Ascending aorta (tissue), 2 donors: ENCODE results near the gene MT1B. TPM values are rescaled to one million over a fixed set of nuclear protein-coding genes. Genes with fewer than 3 reads are reported as not detected.

Experiments
- DNase-seq, 2 donors: peaks; one replicate each; pipeline ENCODE4 v3.0.0-alpha.2; 2019; ENCODE audit warnings: low spot score in 2 of 2
- H3K27ac ChIP-seq, 2 donors: fragments of 200-600 bp; sonication (generic); one replicate each; pipeline ENCODE4 v1.5.1; 2016 to 2017; ENCODE audit warnings: mild to moderate bottlenecking in 1 of 2
- H3K27me3 ChIP-seq: fragments of 200-600 bp; sonication (generic); one replicate; pipeline ENCODE4 v1.5.1; 2017
- H3K36me3 ChIP-seq, 2 donors: fragments of 200-600 bp; sonication (generic); one replicate each; pipeline ENCODE4 v1.5.1; 2016
- H3K4me1 ChIP-seq, 2 donors: fragments of 200-600 bp; sonication (generic); one replicate each; pipeline ENCODE4 v1.5.1; 2016 to 2017; ENCODE audit warnings: mild to moderate bottlenecking in 1 of 2
- H3K4me3 ChIP-seq, 2 donors: fragments of 200-600 bp; sonication (generic); one replicate each; pipeline ENCODE4 v1.5.1; 2016 to 2017; ENCODE audit warnings: mild to moderate bottlenecking in 1 of 2
- H3K9me3 ChIP-seq, 2 donors: fragments of 200-600 bp; sonication (generic); one replicate each; pipeline ENCODE4 v1.5.1; 2016
- CTCF ChIP-seq, 3 experiments: fragments of 200-600 bp in 2 of 3; fragments of 450-650 bp in 1 of 3; sonication (generic) in 2 of 3; IDR thresholded peaks; one replicate each; pipeline ENCODE4 v1.5.1; 2016 to 2019; ENCODE audit warnings: antibody characterized with exemption in 3 of 3, mild to moderate bottlenecking in 1 of 3, moderate library complexity in 1 of 3
- intact Hi-C: fragments of 100-400 bp; cut with DNase I; formaldehyde crosslinking; loops from one replicate; pipeline ENCODE4 v1.15.1; 2023
- total RNA-seq: library from RNA; depleted of rRNA; stranded (reverse); fragments of >200 nt; gene quantifications from one replicate; pipeline ENCODE4 v1.1.0, GENCODE V29; 2016

The MT1B gene
- total RNA-seq, 1 donor from 2014 or later = not detected

GRCh38 chr16:56635441-56635967, 16.2 kb upstream of the MT1B start:
- H3K27me3 ChIP-seq = no peaks in the 10 kb centered on the region
- H3K4me1 ChIP-seq = peaks cover 12 to 15% of the 10 kb centered on the region in 2 donors
- H3K9me3 ChIP-seq = no peaks in the 10 kb centered on the region
- no peak overlapping the region for H3K4me3 ChIP-seq
- intact Hi-C loops = loop anchor here (10.0 kb wide), 1 partner anchor 549 kb away; the partner anchor contains the start of genes PSME3IP1 and RSPRY1
- DNase-seq = no peak
- H3K27ac ChIP-seq = no peak overlapping the region
- H3K36me3 ChIP-seq = no peaks in the 10 kb centered on the region
- TF ChIP-seq CTCF (IDR thresholded peaks at IDR 0.05) = no peak

GRCh38 chr16:56636616-56637413, 14.9 kb upstream of the MT1B start:
- Histone ChIP-seq H3K36me3 (no peaks in the 10 kb centered on the region), H3K27me3 (no peaks in the 10 kb centered on the region), H3K9me3 (no peaks in the 10 kb centered on the region), H3K4me3 (no peak overlapping the region), H3K27ac (peak overlapping the region in 1 of 2 donors; percentile 82), H3K4me1 (peaks cover 8 to 12% of the 10 kb centered on the region in 2 donors)
- TF ChIP-seq CTCF (IDR thresholded peaks at IDR 0.05) = no peak
- intact Hi-C loops = loop anchor here (10.0 kb wide), 1 partner anchor 548 kb away; the partner anchor contains the start of genes PSME3IP1 and RSPRY1
- DNase-seq = no peak

- no peaks in the 10 kb centered on the region for H3K27me3 ChIP-seq
- DNase-seq = peak; percentile 50 to 91
- H3K9me3 ChIP-seq = no peaks in the 10 kb centered on the region
- H3K27ac ChIP-seq = peak within 1 kb of the TSS; percentile 72 to 82
- H3K36me3 ChIP-seq = no peaks in the 10 kb centered on the region
- peaks cover 5 to 16% of the 10 kb centered on the region in 2 donors for H3K4me1 ChIP-seq
- intact Hi-C loops = loop anchor here (1.0 to 10.0 kb wide), 2 partner anchors 30 to 547 kb away; partner anchors contain the start of genes MT2A, PSME3IP1 and RSPRY1
- no peak for TF ChIP-seq CTCF (IDR thresholded peaks at IDR 0.05)
- peak within 1 kb of the TSS; percentile 60 to 64 for H3K4me3 ChIP-seq
Observed at GRCh38 chr16:56637814-56638750, 13.6 kb upstream of the MT1B start, which contains the start of gene MT1A. Gene MT1A (plus strand): TSS chr16:56638666. CDS start chr16:56638739, 73 bp downstream.

GRCh38 chr16:56639045-56639444, 12.6 kb upstream of the MT1B start:
- no peak for DNase-seq
- H3K27ac ChIP-seq = peak overlapping the region in 1 of 2 donors; percentile 82
- no peaks in the 10 kb centered on the region for H3K36me3 ChIP-seq
- H3K27me3 ChIP-seq = no peaks in the 10 kb centered on the region
- H3K9me3 ChIP-seq = no peaks in the 10 kb centered on the region
- H3K4me1 ChIP-seq = peaks cover 6 to 24% of the 10 kb centered on the region in 2 donors
- H3K4me3 ChIP-seq = no peak overlapping the region
- no peak for TF ChIP-seq CTCF (IDR thresholded peaks at IDR 0.05)
- intact Hi-C loops = loop anchor here (10.0 kb wide), 1 partner anchor 546 kb away; the partner anchor contains the start of genes PSME3IP1 and RSPRY1

DNA sequence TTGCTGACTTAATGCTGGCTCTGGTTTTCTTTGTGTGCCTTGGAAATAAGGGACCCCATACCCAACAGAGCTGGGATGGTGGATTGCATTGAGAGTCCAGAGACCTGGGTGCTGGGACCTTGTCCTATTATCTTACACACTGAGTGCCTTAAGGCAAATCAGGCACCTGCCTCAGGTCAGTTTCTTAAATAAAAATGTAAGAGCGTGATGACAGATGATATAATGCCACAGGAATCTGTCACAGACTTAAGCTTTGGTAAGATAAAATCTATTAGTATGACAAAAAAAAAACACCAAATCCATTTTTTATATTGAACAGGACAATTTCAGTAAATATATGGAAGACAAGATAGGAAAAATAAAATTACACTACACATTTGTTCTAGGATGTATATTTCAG, 11.6 kb upstream of the MT1B start:
- intact Hi-C loops = loop anchor here (5.0 kb wide), 1 partner anchor 123 kb away; no protein-coding TSS in a partner anchor
- DNase-seq = no peak
- Histone ChIP-seq H3K27me3 (no peaks in the 10 kb centered on the region), H3K4me1 (peaks cover 6 to 24% of the 10 kb centered on the region in 2 donors), H3K27ac (no peak overlapping the region), H3K4me3 (no peak overlapping the region), H3K36me3 (no peaks in the 10 kb centered on the region), H3K9me3 (no peaks in the 10 kb centered on the region)
- TF ChIP-seq CTCF (IDR thresholded peaks at IDR 0.05) = no peak
